GM21529 (cell line): Measurements from ENCODE around the gene RBM19.
"Not testable (repeated sequence)": the region's sequence is repeated elsewhere in the genome, so short reads cannot be mapped to it uniquely, and the experiment has no call there.

ENCODE experiments used
- ATAC-seq: cut with Tn5 transposase; IDR thresholded peaks from one replicate; pipeline ENCODE4 v1.9.1; 2021; ENCODE audit not compliant: unreplicated experiment

The RBM19 gene

GRCh38 chr12:113812411-113813228 is 153.5 kb downstream of the RBM19 start:
- no peak for ATAC-seq

- not testable (repeated sequence) for ATAC-seq
Measured at GRCh38 chr12:113809462-113810220, 156.5 kb downstream of the RBM19 start.

GRCh38 chr12:113808095-113808951 is 157.8 kb downstream of the RBM19 start:
- no peak for ATAC-seq

GRCh38 chr12:113805673-113806072 is 160.5 kb downstream of the RBM19 start:
- no peak for ATAC-seq

- no peak for ATAC-seq
Measured at GRCh38 chr12:113804961-113805600, 161.0 kb downstream of the RBM19 start.

GRCh38 chr12:113803759-113804140 is 162.4 kb downstream of the RBM19 start:
- no peak for ATAC-seq

GRCh38 chr12:113802966-113803758 is 163.0 kb downstream of the RBM19 start:
- ATAC-seq: no peak

- no peak for ATAC-seq
Measured at GRCh38 chr12:113802000-113802749, 163.9 kb downstream of the RBM19 start.

GRCh38 chr12:113800201-113800600 is 165.9 kb downstream of the RBM19 start:
- ATAC-seq: no peak

GRCh38 chr12:113798552-113798951 is 167.6 kb downstream of the RBM19 start:
- ATAC-seq: no peak

GRCh38 chr12:113797535-113797868 is 168.6 kb downstream of the RBM19 start:
- ATAC-seq: no peak

GRCh38 chr12:113796852-113797534 is 169.1 kb downstream of the RBM19 start:
- no peak for ATAC-seq

GRCh38 chr12:113796066-113796827 is 169.9 kb downstream of the RBM19 start:
- ATAC-seq: no peak

GRCh38 chr12:113795445-113795844 is 170.7 kb downstream of the RBM19 start:
- ATAC-seq: no peak

- no peak for ATAC-seq
Measured at GRCh38 chr12:113794774-113795173, 171.4 kb downstream of the RBM19 start.

- no peak for ATAC-seq
Measured at GRCh38 chr12:113793250-113793649, 172.9 kb downstream of the RBM19 start.

GRCh38 chr12:113792450-113792849 is 173.7 kb downstream of the RBM19 start:
- no peak for ATAC-seq
